GM12864 (cell line): ENCODE results near the gene BAG2.
A peak's percentile ranks its signal among the peaks of the same experiment; 100 is the strongest.

Experiments
- DNase-seq: peaks from one replicate; pipeline ENCODE4 v3.0.0-alpha.2; 2011; ENCODE audit warnings: low read depth
- H3K4me3 ChIP-seq: 2 replicates; pipeline ENCODE4 v1.5.1; 2011; ENCODE audit warnings: mild to moderate bottlenecking, low read depth, low read length, control low read depth
- CTCF ChIP-seq: IDR thresholded peaks from 2 replicates; pipeline ENCODE4 v1.5.1; 2011; ENCODE audit warnings: low read depth, mild to moderate bottlenecking, moderate library complexity, low read length, control low read depth, inconsistent platforms; ENCODE audit errors: missing control alignments

The BAG2 gene

GRCh38 chr6:57207872-57208271 lies 35.7 kb downstream of the BAG2 start:
- TF ChIP-seq CTCF = no peak
- no peak overlapping the region for H3K4me3 ChIP-seq

GRCh38 chr6:57209030-57209429 lies 36.9 kb downstream of the BAG2 start:
- no peak for DNase-seq
- TF ChIP-seq CTCF = no peak

More at GRCh38 chr6:57207872-57208271, 35.7 kb downstream of the BAG2 start:
- no peak for DNase-seq

GRCh38 chr6:57210060-57210459 lies 37.9 kb downstream of the BAG2 start:
- no peak for DNase-seq
- no peak overlapping the region for H3K4me3 ChIP-seq
- TF ChIP-seq CTCF = no peak

More at GRCh38 chr6:57209030-57209429, 36.9 kb downstream of the BAG2 start:
- H3K4me3 ChIP-seq = no peak overlapping the region

- no peak for DNase-seq
- no peak for TF ChIP-seq CTCF
- no peak overlapping the region for H3K4me3 ChIP-seq
Measured at GRCh38 chr6:57215260-57215659, 43.1 kb downstream of the BAG2 start.

- no peak for DNase-seq
- TF ChIP-seq CTCF = peak; percentile 3
- H3K4me3 ChIP-seq = no peak overlapping the region
Measured at GRCh38 chr6:57216235-57217101, 44.3 kb downstream of the BAG2 start.

GRCh38 chr6:57217270-57217669 lies 45.1 kb downstream of the BAG2 start:
- no peak for TF ChIP-seq CTCF
- no peak overlapping the region for H3K4me3 ChIP-seq
- DNase-seq = no peak
